GM19043 (cell line): Measurements from ENCODE around the gene GRK6.
"Not testable (repeated sequence)": the region's sequence is repeated elsewhere in the genome, so short reads cannot be mapped to it uniquely, and the experiment has no call there.

ENCODE experiments used
- ATAC-seq: cut with Tn5 transposase; IDR thresholded peaks from one replicate; pipeline ENCODE4 v1.9.1; 2021; ENCODE audit warnings: low read depth; ENCODE audit not compliant: unreplicated experiment

The GRK6 gene

DNA sequence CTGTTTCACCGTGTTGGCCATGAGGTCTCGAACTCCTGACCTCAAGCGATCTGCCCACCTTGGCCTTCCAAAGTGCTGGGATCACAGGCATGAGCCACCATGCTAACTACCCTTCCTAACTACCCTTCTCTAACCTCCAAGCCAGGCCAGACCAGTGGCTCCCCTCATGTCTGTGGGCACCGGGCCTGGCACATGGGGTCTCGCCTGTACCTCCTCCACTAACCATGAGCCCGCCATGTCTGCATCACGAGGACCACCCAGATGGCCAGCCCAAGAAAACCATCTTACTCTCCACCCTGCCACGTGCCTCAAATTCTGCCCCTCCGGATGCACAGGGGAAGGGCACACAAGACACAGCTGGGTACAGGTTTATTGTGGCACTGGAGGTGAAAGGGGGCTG is 56.6 kb downstream of the GRK6 start:
- ATAC-seq, result no peak

DNA sequence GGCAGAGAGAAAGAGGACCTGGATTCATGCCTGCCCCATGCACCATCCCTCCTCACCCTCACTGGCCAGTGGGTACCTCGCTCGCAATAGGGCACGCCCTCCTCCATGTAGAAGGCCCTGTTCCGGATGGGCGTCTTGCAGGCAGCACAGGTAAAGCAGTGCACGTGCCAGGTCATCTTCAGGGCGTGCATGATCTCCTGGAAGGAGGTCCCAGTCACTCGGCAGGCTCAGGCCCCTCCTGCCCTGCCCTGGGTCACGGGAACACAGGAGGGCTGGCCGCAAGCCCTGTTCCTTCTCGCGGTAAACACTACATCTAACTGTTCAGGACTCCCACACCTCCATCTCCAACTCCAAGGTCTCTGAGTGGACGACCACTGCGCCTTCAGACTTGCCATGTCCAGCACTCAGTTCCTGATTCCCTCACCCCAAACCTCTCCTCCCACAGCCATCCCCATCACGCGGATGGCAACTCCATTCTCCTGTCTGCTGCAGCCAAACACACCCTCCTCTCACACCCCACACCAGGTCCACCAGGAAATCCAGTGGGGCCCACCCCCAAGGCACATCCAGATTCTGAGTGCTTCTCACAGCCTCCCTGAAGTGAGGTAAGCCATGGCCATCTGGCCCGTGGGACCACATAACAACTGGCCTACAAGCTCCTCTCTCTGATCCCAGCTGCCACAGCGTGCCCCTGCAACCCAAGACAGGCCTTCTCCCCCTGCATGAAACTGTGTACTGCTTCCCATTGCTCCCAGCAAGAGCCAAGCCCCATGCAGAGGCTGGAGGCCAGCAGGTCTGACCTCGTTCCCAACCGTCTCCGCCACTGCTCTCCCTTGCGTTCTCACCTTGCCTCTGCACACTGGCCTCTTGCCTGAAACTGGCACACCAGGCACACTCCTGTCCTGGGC is 57.8 kb downstream of the GRK6 start:
- no peak for ATAC-seq

DNA sequence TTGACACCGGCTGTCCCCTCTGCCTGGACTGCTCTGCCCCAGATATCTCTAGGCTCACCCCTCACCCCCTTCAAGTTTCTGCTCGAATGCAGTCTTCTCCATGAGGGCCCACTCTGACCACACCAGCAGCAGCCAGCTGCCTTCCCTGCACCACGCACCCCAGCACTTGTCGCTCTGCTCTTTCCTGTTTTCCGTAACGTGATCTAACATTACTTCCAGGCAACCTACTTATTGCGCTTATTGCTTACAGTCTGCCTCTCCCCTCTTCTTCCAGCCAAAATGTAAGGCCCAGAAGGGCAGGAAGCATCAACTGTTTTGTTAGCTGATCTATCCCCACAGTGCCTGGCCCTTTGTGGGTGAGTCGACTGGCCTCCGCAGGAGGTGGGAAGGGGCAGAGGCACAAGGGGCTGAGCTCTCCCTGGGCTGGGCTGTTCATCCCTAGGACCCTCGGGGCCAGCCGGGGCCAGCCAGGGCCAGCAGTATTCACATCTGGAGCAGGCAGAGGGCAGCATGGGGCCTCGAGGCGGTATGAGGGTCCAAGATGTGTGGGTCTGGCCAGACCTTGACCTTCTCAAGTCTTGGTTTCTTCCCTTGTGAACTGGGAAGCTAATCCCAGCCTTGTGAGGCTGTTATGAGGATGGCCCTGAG is 58.5 kb downstream of the GRK6 start:
- no peak for ATAC-seq

DNA sequence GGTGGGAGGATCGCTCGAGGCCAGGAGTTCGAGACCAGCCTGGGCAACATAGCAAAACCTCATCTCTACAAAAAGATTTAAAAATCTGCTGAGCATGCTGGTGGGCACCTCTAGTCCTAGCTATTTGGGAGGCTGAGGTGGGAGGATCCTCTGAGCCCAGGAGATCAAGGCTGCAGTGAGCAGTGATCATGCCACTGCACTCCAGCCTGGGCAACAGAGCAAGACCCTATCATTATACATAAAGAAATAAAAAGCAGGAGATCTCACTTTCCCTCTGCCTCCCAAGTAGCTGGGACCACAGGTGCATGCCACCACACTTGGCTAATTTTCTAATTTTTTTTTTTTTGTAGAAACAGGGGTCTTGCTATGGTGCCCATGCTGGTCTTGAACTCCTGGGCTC is 59.3 kb downstream of the GRK6 start:
- not testable (repeated sequence) for ATAC-seq

DNA sequence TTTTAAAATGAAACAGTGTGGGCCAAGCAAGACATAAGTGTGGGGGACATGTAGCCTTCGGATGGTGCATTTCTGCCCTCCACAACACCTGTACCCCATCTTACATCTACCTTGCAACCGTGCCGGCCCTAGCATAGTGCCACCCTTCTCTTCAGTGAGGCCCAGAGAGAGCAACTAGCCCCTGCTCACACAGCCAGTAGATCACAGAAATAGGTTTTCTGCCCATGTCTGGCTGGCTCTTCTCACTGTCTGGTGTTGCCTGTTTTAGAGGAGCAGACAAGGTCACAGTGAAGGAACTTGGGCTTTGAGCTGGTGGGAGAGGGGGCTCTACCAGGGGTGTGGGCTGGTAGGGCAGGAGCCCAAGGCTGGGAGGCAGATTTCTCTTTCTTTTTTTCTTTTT is 59.8 kb downstream of the GRK6 start:
- ATAC-seq, result no peak

DNA sequence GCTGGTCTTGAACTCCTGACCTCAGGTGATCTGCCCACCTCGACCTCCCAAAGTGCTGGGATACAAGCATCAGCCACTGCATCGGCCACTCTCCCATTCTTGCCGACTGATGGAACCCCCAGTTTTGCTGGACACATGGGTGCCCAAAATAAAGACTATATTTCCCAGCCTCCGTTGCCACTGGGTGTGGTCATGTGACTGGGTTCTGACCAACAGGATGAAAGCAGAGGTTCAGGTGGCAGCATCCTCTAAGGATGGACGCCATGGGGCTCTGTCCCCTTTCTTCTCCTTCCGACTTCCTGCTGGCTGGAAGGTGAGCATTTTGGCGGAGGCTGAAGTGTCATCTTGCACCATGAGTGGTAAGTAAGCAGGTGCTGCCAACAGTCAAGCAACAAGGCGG is 60.7 kb downstream of the GRK6 start:
- ATAC-seq, result no peak

DNA sequence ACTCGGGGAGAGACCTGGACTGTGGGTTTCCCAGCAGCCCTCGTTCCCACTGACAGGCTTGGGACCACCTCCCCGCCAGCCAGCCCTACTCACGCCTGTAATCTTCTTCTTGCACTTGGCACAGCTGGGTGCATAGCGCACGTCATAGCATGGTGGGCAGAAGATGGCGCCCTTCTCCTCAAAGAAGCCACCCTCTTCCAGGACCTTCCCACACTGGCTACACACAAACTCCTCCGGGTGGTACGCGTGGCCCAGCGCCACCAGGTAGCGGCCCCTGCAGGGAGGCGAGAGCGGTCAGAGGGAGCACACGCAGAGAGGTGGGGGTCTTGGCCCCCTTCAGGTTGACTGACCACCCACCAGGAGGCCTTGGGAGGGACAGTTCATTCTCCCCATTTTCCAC is 61.5 kb downstream of the GRK6 start:
- no peak for ATAC-seq

DNA sequence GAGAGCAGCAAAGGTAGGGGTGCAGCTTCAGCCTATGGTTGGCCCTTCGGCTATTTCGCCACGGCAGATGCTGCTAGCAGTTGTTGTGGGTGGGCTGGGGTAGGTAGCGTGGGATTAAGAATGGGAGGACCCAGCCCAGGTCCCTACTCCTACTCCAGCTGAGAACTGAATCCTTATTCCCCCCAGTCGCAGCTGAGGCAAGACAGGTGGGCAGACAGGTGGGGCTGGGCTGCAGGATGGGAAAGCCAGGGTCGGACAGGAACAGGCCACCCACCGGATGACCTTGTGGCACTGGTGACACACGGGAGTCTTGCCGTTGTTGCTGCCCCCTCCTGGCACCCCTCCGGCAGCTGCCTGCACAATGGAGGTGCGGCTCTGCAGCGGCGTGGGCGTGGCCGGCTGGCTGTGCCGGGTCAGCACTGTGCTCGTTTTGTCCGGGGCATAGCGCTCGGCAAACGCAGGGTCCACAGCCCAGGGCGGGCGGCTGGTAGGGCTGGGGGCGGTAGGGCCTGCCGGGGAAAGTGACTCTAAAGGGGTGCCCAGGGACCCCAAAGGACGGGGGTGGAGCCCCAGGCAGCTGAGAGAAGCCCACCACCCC is 62.7 kb downstream of the GRK6 start:
- no peak for ATAC-seq

DNA sequence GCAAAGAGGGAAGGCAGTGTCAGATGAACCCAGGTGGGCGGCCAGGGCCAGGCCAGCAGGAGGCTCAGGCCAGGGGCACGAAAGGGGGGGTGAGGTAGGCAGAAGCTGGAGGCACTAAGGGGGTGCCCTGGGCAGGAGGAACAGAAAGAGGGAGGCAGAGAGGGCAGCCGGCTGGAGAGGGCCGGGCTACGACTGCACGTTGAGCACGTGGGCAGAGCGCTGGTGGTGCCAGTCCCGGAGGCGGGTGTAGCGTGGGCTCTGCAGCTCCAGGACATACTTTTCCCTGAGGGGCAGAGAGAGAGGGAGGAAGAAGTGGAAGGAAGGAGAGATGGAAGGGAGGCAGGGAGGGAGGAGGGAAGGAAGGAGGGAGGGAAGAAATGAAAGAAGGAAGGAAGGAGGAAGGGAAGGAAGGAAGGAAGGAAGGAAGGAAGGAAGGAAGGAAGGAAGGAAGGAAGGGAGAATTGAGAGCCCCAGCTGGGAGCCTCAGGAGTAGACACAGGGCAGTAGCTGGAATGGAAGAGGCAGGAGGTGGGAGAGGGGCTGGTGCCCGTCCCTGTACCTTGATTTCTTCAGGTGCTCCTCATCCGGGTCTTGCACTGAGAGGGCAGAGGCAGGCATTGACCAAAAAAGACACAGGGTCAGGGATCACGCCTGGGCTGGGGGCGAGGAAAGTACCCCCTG is 64.0 kb downstream of the GRK6 start:
- no peak for ATAC-seq

DNA sequence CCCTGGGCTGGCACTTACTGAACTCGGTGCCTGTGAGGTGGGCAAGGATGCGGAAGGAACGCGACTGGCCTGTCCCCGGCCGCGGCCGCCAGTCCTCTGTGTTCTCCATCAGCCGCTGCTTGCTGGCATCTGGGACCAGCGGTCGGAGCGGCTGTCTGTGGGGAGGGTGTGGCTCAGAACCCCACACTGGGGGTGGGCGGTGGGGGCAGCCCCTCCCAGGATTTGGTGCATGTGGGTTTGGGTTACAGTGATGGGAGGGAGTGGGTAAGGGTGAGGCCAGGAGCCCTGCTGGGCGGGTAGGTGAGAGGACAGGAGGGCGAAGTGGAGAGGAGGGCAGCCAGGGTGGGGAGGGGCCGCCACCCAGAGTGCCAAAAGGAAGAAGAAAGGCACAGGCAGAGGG is 64.5 kb downstream of the GRK6 start:
- no peak for ATAC-seq

DNA sequence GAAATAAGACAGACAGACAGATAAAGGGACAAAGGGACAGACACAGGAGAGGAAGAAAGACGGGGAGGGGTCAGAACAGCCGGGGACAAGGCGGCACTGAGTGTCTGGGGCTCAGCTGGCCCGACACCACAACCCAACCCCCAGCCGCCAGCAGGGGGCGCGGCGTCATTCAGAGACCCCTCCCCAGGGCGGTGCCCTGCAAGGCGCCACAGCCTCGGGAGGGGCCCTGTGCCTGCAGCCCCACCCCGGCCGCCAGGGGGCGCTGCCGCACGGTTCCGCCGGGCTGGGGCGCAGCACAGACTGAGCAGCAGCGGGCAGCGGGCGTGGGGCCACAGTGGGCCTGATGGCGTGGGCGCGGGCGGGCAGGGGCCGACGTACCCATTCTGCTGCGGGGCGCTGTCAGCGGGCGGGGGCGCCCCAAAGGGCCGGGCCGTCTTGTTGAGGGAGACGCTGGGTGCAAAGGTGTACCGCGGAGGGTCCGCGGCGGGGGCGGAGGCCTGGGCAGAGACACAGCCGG is 65.0 kb downstream of the GRK6 start:
- no peak for ATAC-seq

DNA sequence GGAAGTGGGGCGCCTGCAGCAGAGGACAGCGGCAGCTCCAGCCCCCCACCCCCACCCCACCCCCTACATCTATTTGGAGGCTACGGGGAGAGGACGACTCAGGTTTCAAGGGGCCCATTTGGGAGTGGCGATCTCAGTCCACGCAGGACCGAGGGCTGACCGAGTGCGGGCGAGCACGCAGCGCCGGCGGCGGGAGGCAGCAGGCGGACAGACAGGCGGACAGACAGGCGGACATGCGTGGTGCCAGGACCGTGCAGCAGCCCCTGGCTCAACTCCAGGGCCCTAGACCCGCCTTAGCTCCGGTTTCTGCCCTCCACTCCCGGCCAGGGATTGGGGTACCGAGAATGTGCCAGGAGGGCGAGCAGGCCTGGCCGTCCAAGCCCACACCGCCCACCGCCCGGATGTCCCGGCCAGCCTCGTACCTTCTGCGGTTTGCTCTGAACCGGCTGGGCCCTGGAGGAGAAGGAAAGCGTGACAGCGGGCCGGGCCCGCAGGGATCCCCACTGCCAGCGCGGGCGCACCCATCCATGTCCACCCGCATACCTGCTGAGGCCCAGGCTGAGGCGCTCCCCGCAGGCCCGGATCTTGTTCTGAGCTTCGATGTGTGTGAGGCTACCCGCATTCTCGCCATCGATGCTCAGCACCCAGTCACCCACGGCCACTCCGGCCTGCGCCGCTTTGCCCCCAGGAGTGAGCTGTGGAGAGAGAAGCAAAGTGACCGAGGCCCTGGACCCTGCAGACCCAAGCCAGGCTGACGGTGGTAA is 65.7 kb downstream of the GRK6 start:
- ATAC-seq, result no peak
